ENCODE measurements around the gene EPOP.

The EPOP gene

GRCh38 chr17:38702916-38703741, 28.4 kb upstream of the EPOP start:
- Mint-ChIP-seq H3K9me3 (no peaks in the 10 kb centered on the region), H3K4me3 (peak overlapping the region; percentile 95), H3K4me1 (peaks cover 54% of the 10 kb centered on the region), H3K36me3 (ENCODE audit: insufficient read depth) (peaks cover 26% of the 10 kb centered on the region), H3K27ac (ENCODE audit: low read depth) (peak overlapping the region; percentile 97), H3K27me3 (no peaks in the 10 kb centered on the region)
- ATAC-seq (replicated peaks; ENCODE audit: extremely low read depth, poor library complexity, severe bottlenecking) (no peak), DNase-seq (ENCODE audit: low spot score in 2 of 2) (no peak)

- peak; percentile 44 for ATAC-seq (replicated peaks; ENCODE audit: extremely low read depth, poor library complexity, severe bottlenecking)
- H3K9me3 Mint-ChIP-seq: no peaks in the 10 kb centered on the region
- peak; percentile 54 to 59 for DNase-seq (ENCODE audit: low spot score in 2 of 2)
Measured at GRCh38 chr17:38702166-38702915, 27.6 kb upstream of the EPOP start.

GRCh38 chr17:38701504-38702165, 26.9 kb upstream of the EPOP start:
- no peaks in the 10 kb centered on the region for H3K27me3 Mint-ChIP-seq
- H3K4me1 Mint-ChIP-seq: peaks cover 50% of the 10 kb centered on the region
- peak overlapping the region; percentile 97 for H3K27ac Mint-ChIP-seq (ENCODE audit: low read depth)
- peaks cover 23% of the 10 kb centered on the region for H3K36me3 Mint-ChIP-seq (ENCODE audit: insufficient read depth)
- ATAC-seq (replicated peaks; ENCODE audit: extremely low read depth, poor library complexity, severe bottlenecking) (peak; percentile 59), DNase-seq (ENCODE audit: low spot score in 2 of 2) (peak; percentile 44 to 69)
- H3K4me3 Mint-ChIP-seq: peak overlapping the region; percentile 95
- H3K9me3 Mint-ChIP-seq: no peaks in the 10 kb centered on the region

More at GRCh38 chr17:38702166-38702915, 27.6 kb upstream of the EPOP start:
- no peaks in the 10 kb centered on the region for H3K27me3 Mint-ChIP-seq
- H3K36me3 Mint-ChIP-seq (ENCODE audit: insufficient read depth): peaks cover 23% of the 10 kb centered on the region
- H3K27ac Mint-ChIP-seq (ENCODE audit: low read depth): peak overlapping the region; percentile 97
- peak overlapping the region; percentile 95 for H3K4me3 Mint-ChIP-seq
- peaks cover 50% of the 10 kb centered on the region for H3K4me1 Mint-ChIP-seq

- Mint-ChIP-seq H3K4me3 (no peak overlapping the region), H3K27me3 (no peaks in the 10 kb centered on the region), H3K36me3 (ENCODE audit: insufficient read depth) (peaks cover 10% of the 10 kb centered on the region), H3K27ac (ENCODE audit: low read depth) (no peak overlapping the region), H3K9me3 (no peaks in the 10 kb centered on the region), H3K4me1 (peaks cover 33% of the 10 kb centered on the region)
- ATAC-seq (replicated peaks; ENCODE audit: extremely low read depth, poor library complexity, severe bottlenecking) (no peak), DNase-seq (ENCODE audit: low spot score in 2 of 2) (no peak)
Measured at GRCh38 chr17:38698760-38699159, 24.0 kb upstream of the EPOP start.

GRCh38 chr17:38697061-38697820, 22.5 kb upstream of the EPOP start:
- Mint-ChIP-seq H3K27ac (ENCODE audit: low read depth) (peak overlapping the region; percentile 52), H3K36me3 (ENCODE audit: insufficient read depth) (peaks cover 7% of the 10 kb centered on the region), H3K27me3 (no peaks in the 10 kb centered on the region), H3K9me3 (no peaks in the 10 kb centered on the region), H3K4me3 (no peak overlapping the region), H3K4me1 (peaks cover 25% of the 10 kb centered on the region)
- ATAC-seq (replicated peaks; ENCODE audit: extremely low read depth, poor library complexity, severe bottlenecking) (no peak), DNase-seq (ENCODE audit: low spot score in 2 of 2) (no peak)

GRCh38 chr17:38693700-38694329, 19.1 kb upstream of the EPOP start:
- Mint-ChIP-seq H3K4me1 (peaks cover 13% of the 10 kb centered on the region), H3K9me3 (no peaks in the 10 kb centered on the region), H3K27ac (ENCODE audit: low read depth) (no peak overlapping the region), H3K27me3 (no peaks in the 10 kb centered on the region), H3K36me3 (ENCODE audit: insufficient read depth) (no peaks in the 10 kb centered on the region), H3K4me3 (no peak overlapping the region)
- DNase-seq (ENCODE audit: low spot score in 2 of 2): no peak
- no peak for ATAC-seq (replicated peaks; ENCODE audit: extremely low read depth, poor library complexity, severe bottlenecking)

- ATAC-seq (replicated peaks; ENCODE audit: extremely low read depth, poor library complexity, severe bottlenecking) (no peak), DNase-seq (ENCODE audit: low spot score in 2 of 2) (no peak)
- H3K27me3 Mint-ChIP-seq: peaks cover 13% of the 10 kb centered on the region
- H3K27ac Mint-ChIP-seq (ENCODE audit: low read depth): peak overlapping the region; percentile 68
- no peak overlapping the region for H3K4me3 Mint-ChIP-seq
- no peaks in the 10 kb centered on the region for H3K36me3 Mint-ChIP-seq (ENCODE audit: insufficient read depth)
- H3K4me1 Mint-ChIP-seq: no peaks in the 10 kb centered on the region
- no peaks in the 10 kb centered on the region for H3K9me3 Mint-ChIP-seq
Measured at GRCh38 chr17:38691154-38691553, 16.4 kb upstream of the EPOP start.

GRCh38 chr17:38690386-38690785, 15.6 kb upstream of the EPOP start:
- Mint-ChIP-seq H3K9me3 (no peaks in the 10 kb centered on the region), H3K36me3 (ENCODE audit: insufficient read depth) (no peaks in the 10 kb centered on the region), H3K27me3 (peaks cover 20% of the 10 kb centered on the region), H3K4me1 (no peaks in the 10 kb centered on the region), H3K27ac (ENCODE audit: low read depth) (no peak overlapping the region), H3K4me3 (no peak overlapping the region)
- DNase-seq (ENCODE audit: low spot score in 2 of 2): no peak
- no peak for ATAC-seq (replicated peaks; ENCODE audit: extremely low read depth, poor library complexity, severe bottlenecking)

GRCh38 chr17:38687286-38687685, 12.5 kb upstream of the EPOP start:
- H3K27ac Mint-ChIP-seq (ENCODE audit: low read depth): no peak overlapping the region
- no peaks in the 10 kb centered on the region for H3K9me3 Mint-ChIP-seq
- DNase-seq (ENCODE audit: low spot score in 2 of 2) (no peak), ATAC-seq (replicated peaks; ENCODE audit: extremely low read depth, poor library complexity, severe bottlenecking) (no peak)
- no peak overlapping the region for H3K4me3 Mint-ChIP-seq
- peaks cover 25% of the 10 kb centered on the region for H3K27me3 Mint-ChIP-seq
- peaks cover 1% of the 10 kb centered on the region for H3K36me3 Mint-ChIP-seq (ENCODE audit: insufficient read depth)
- H3K4me1 Mint-ChIP-seq: no peaks in the 10 kb centered on the region

- Mint-ChIP-seq H3K4me1 (no peaks in the 10 kb centered on the region), H3K36me3 (ENCODE audit: insufficient read depth) (peaks cover 1% of the 10 kb centered on the region), H3K9me3 (no peaks in the 10 kb centered on the region), H3K27me3 (peaks cover 25% of the 10 kb centered on the region), H3K4me3 (no peak overlapping the region), H3K27ac (ENCODE audit: low read depth) (peak overlapping the region; percentile 41)
- DNase-seq (ENCODE audit: low spot score in 2 of 2): no peak
- no peak for ATAC-seq (replicated peaks; ENCODE audit: extremely low read depth, poor library complexity, severe bottlenecking)
Measured at GRCh38 chr17:38685491-38685890, 10.7 kb upstream of the EPOP start.

GRCh38 chr17:38681096-38681495, 6.3 kb upstream of the EPOP start:
- peaks cover 20% of the 10 kb centered on the region for H3K27me3 Mint-ChIP-seq
- no peaks in the 10 kb centered on the region for H3K9me3 Mint-ChIP-seq
- no peak overlapping the region for H3K27ac Mint-ChIP-seq (ENCODE audit: low read depth)
- H3K4me3 Mint-ChIP-seq: no peak overlapping the region
- ATAC-seq (replicated peaks; ENCODE audit: extremely low read depth, poor library complexity, severe bottlenecking) (no peak), DNase-seq (ENCODE audit: low spot score in 2 of 2) (no peak)
- peaks cover 4% of the 10 kb centered on the region for H3K4me1 Mint-ChIP-seq
- peaks cover 8% of the 10 kb centered on the region for H3K36me3 Mint-ChIP-seq (ENCODE audit: insufficient read depth)

- Mint-ChIP-seq H3K27ac (ENCODE audit: low read depth) (no peak overlapping the region), H3K4me3 (no peak overlapping the region), H3K36me3 (ENCODE audit: insufficient read depth) (peaks cover 6% of the 10 kb centered on the region), H3K4me1 (peaks cover 15% of the 10 kb centered on the region), H3K27me3 (peaks cover 21% of the 10 kb centered on the region), H3K9me3 (no peaks in the 10 kb centered on the region)
- no peak for ATAC-seq (replicated peaks; ENCODE audit: extremely low read depth, poor library complexity, severe bottlenecking)
- no peak for DNase-seq (ENCODE audit: low spot score in 2 of 2)
Measured at GRCh38 chr17:38677819-38678218, 3.1 kb upstream of the EPOP start.
